Testis (tissue), 3 donors: ENCODE measurements around the gene CNBD2. TPM values are rescaled to one million over a fixed set of nuclear protein-coding genes. Genes with fewer than 3 reads are reported as not detected.

Experiments
- DNase-seq: peaks from one replicate; pipeline ENCODE4 v3.0.0-alpha.2; 2019
- H3K27ac ChIP-seq, 2 donors: fragments of 200-600 bp; sonication (generic); one replicate each; pipeline ENCODE4 v1.5.1; 2019
- H3K27me3 ChIP-seq: fragments of 200-600 bp; sonication (generic); one replicate; pipeline ENCODE4 v1.5.1; 2019
- H3K36me3 ChIP-seq: fragments of 200-600 bp; sonication (generic); one replicate; pipeline ENCODE4 v1.5.1; 2017; ENCODE audit warnings: low read depth; ENCODE audit errors: missing control alignments
- H3K4me1 ChIP-seq: fragments of 200-600 bp; sonication (generic); one replicate; pipeline ENCODE4 v1.5.1; 2019
- H3K4me3 ChIP-seq, 2 donors: fragments of 200-600 bp; sonication (generic); one replicate each; pipeline ENCODE4 v1.5.1; 2017 to 2019
- H3K9me3 ChIP-seq: fragments of 200-600 bp; sonication (generic); one replicate; pipeline ENCODE4 v1.5.1; 2017
- POLR2A ChIP-seq: fragments of 450-650 bp; IDR thresholded peaks from one replicate; pipeline ENCODE4 v1.6.1; 2017; ENCODE audit warnings: antibody characterized with exemption, mild to moderate bottlenecking, moderate library complexity
- WGBS, 2 donors: methylation state at CpG; one replicate each; pipeline ENCODE4 v1.1.5; 2018; 5-methylcytosine and 5-hydroxymethylcytosine counted together
- intact Hi-C: fragments of 100-400 bp; cut with DNase I; formaldehyde crosslinking; loops from one replicate; pipeline ENCODE4 v1.15.1; 2023; ENCODE audit warnings: low total_unique reads
- polyA plus RNA-seq: library from polyadenylated mRNA; stranded (reverse); fragments of 350-450 nt; fragmentation: Illumina TruSeq; extraction: RNeasy Lipid Tissue Mini Kit (QIAGEN cat#74804); gene quantifications from one replicate; pipeline ENCODE4 v1.2.3, GENCODE V29; 2014; ENCODE audit warnings: low read depth, low replicate concordance; ENCODE audit not compliant: insufficient read depth
- total RNA-seq, 2 donors: library from RNA; depleted of rRNA; stranded (reverse); fragments of >200 nt; gene quantifications; one replicate each; pipeline ENCODE4 v1.2.3, GENCODE V29; 2016
- TF ChIP-seq, protein P1 (sequence below), 3 experiments: fragments of 450-650 bp in 2 of 3; fragments of 200-600 bp in 1 of 3; sonication (generic) in 1 of 3; IDR thresholded peaks; one replicate each; pipeline ENCODE4 v1.5.1; 2016 to 2019; ENCODE audit warnings: antibody characterized with exemption in 3 of 3, mild to moderate bottlenecking in 2 of 3, moderate library complexity in 1 of 3

The CNBD2 gene
- total and polyA plus RNA-seq, 3 donors from 2014 or later = 19.7 to 46.6 (median 28.3) TPM

DNA sequence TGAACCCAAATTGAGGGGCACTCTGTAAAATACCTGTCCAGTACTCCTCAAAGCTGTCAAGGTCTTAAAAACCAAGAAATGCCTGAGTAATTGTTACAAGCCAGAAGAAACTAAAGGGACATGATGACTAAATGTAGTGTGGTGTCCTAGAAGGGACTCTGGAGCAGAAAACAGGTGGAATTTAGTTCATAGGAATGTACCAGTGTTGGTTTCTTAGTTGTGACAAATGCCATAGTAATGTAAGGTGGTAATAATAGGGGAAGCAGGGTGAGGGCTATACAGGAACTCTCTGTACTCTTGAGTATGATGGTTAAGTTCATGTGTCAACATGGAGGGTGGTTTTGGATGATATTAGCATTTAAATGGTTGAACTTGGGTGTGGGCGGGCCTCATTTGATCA is 92.3 kb downstream of the CNBD2 start:
- no peak for TF ChIP-seq POLR2A
- TF ChIP-seq, protein P1, sequence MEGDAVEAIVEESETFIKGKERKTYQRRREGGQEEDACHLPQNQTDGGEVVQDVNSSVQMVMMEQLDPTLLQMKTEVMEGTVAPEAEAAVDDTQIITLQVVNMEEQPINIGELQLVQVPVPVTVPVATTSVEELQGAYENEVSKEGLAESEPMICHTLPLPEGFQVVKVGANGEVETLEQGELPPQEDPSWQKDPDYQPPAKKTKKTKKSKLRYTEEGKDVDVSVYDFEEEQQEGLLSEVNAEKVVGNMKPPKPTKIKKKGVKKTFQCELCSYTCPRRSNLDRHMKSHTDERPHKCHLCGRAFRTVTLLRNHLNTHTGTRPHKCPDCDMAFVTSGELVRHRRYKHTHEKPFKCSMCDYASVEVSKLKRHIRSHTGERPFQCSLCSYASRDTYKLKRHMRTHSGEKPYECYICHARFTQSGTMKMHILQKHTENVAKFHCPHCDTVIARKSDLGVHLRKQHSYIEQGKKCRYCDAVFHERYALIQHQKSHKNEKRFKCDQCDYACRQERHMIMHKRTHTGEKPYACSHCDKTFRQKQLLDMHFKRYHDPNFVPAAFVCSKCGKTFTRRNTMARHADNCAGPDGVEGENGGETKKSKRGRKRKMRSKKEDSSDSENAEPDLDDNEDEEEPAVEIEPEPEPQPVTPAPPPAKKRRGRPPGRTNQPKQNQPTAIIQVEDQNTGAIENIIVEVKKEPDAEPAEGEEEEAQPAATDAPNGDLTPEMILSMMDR (IDR thresholded peaks at IDR 0.05) = no peak
- Histone ChIP-seq H3K36me3 (no peaks in the 10 kb centered on the region), H3K4me3 (no peak overlapping the region), H3K9me3 (no peaks in the 10 kb centered on the region), H3K27ac (no peak overlapping the region), H3K27me3 (no peaks in the 10 kb centered on the region), H3K4me1 (peaks cover 5% of the 10 kb centered on the region)
- no peak for DNase-seq
- intact Hi-C loops = no loop called here
- 85 to 89% methylated on average over 1 of the region's 1 CpG for WGBS, 2 donors

DNA sequence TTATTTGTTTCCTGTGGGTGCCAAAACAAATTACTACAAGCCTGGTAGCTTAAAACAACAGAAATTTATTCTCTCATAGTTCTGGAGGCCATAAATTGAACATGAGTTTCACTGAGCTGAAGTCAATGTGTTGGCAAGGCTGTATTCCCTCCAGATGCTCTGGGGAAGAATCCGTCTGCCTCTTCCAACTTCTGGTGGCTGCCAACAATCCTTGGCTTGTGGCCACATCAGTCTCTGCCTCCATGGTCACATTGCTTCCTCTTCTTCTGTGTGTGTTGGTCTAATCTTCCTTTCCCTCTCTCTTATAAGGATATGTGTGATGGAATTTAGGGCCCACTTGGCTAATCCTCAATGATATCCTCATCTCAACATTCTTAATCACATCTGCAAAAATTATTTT is 93.4 kb downstream of the CNBD2 start:
- Histone ChIP-seq H3K27me3 (no peaks in the 10 kb centered on the region), H3K4me1 (peaks cover 5% of the 10 kb centered on the region), H3K9me3 (no peaks in the 10 kb centered on the region), H3K27ac (no peak overlapping the region), H3K4me3 (no peak overlapping the region), H3K36me3 (no peaks in the 10 kb centered on the region)
- intact Hi-C loops = no loop called here
- 25 to 42% methylated on average over 1 of the region's 1 CpG for WGBS, 2 donors
- TF ChIP-seq, protein P1 (IDR thresholded peaks at IDR 0.05) = no peak
- no peak for TF ChIP-seq POLR2A
- DNase-seq = peak; percentile 33

DNA sequence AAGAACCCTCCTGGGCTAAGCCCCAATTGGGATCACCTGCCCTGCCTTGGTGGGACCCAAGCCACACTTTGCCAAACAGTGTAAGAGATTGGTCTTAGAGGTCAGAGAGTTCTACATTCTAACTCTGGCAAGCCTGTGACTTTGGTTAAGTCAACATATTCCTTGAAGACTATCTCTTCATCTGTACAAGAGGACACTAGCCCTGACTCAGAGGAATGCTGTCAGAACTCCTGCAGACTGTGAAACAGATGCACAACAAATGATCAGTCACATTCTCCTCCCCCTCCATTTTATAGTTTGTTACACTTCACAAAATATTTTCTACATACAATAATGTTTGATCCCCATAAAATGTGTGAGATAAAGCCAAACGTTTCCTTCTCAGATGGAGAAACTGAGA is 94.4 kb downstream of the CNBD2 start:
- Histone ChIP-seq H3K4me1 (peaks cover 5% of the 10 kb centered on the region), H3K27me3 (no peaks in the 10 kb centered on the region), H3K9me3 (no peaks in the 10 kb centered on the region), H3K27ac (no peak overlapping the region), H3K4me3 (no peak overlapping the region), H3K36me3 (no peaks in the 10 kb centered on the region)
- intact Hi-C loops = no loop called here
- DNase-seq = no peak
- WGBS, 2 donors = 48 to 69% methylated on average over 1 of the region's 1 CpG
- no peak for TF ChIP-seq POLR2A
- TF ChIP-seq, protein P1 (IDR thresholded peaks at IDR 0.05) = no peak

DNA sequence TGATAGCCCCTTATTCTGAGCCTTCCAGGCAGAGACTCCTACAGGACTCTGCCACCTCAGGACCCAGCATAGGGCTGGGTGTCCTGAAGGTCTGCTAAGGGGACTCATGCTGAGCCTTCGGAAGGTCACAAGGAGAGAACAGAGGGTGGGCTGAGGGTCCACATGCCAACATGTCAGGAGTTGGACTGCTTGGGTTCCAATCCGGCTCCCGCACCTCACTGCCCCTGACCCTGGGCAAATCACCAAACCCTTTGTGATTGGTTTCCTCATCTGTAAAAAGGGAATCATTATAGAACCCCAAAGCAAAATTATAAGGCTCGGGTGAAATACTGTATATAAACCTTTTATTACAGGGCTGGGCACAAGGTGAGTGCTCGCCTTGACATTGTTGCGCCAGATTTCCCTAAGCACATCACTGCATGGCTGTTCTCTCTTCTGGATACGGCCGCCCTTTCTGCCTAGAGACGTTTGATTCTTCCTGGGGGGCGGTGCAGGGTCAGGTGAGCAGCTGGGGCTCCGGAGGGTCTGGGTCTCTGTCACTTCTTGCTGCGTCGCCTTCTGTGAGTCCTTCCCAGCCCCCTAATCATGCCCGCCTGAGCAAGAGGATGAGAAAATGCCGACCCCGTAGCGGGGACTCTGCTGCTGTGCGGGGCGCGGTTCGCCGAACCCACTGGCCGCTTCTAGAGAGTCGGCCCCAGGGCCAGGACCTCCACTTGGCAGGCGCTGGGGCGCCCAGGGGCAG is 95.7 kb downstream of the CNBD2 start:
- Histone ChIP-seq H3K27ac (peak overlapping the region in 1 of 2 donors; percentile 81), H3K27me3 (no peaks in the 10 kb centered on the region), H3K9me3 (no peaks in the 10 kb centered on the region), H3K36me3 (no peaks in the 10 kb centered on the region), H3K4me3 (peak overlapping the region; percentile 65), H3K4me1 (peaks cover 5% of the 10 kb centered on the region)
- DNase-seq = peak; percentile 30
- intact Hi-C loops = no loop called here
- no peak for TF ChIP-seq POLR2A
- TF ChIP-seq, protein P1 (IDR thresholded peaks at IDR 0.05) = no peak
- 17 to 21% methylated on average over 16 to 20 of the region's 26 CpGs for WGBS, 2 donors
